ENCODE measurements around the gene NFIA. TPM values are rescaled to one million over a fixed set of nuclear protein-coding genes. Genes with fewer than 3 reads are reported as not detected.

The NFIA gene
- total and polyA plus RNA-seq, 2 of the 13 experiments (the other 11 are each of a cell fraction or from before 2014, with no cell fraction given) = 14.7 to 28.5 TPM

GRCh38 chr1:61076728-61077675 is 5.4 kb upstream of the NFIA start (continued):
- TF ChIP-seq, protein P1, sequence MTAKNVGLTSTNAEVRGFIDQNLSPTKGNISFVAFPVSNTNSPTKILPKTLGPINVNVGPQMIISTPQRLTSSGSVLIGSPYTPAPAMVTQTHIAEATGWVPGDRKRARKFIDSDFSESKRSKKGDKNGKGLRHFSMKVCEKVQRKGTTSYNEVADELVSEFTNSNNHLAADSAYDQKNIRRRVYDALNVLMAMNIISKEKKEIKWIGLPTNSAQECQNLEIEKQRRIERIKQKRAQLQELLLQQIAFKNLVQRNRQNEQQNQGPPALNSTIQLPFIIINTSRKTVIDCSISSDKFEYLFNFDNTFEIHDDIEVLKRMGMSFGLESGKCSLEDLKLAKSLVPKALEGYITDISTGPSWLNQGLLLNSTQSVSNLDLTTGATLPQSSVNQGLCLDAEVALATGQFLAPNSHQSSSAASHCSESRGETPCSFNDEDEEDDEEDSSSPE (CRISPR knock-in tag; IDR thresholded peaks at IDR 0.05) = peak; percentile 61; the same call in 1 of the 2 replicates
- TF ChIP-seq FOXM1 (CRISPR knock-in tag; IDR thresholded peaks at IDR 0.05) = no peak
- TF ChIP-seq ARID4A (CRISPR knock-in tag; IDR thresholded peaks at IDR 0.05; ENCODE audit: borderline replicate concordance) = peak; percentile 89; the same call in 1 of the 2 replicates
- peak; percentile 80; the same call in 1 of the 2 replicates for TF ChIP-seq NCOR1 (IDR thresholded peaks at IDR 0.05; ENCODE audit: borderline replicate concordance, low read length)
- peak; percentile 92 for TF ChIP-seq MYC (CRISPR knock-in tag; IDR thresholded peaks at IDR 0.05; ENCODE audit: borderline replicate concordance)
- TF ChIP-seq MED8 (CRISPR knock-in tag; IDR thresholded peaks at IDR 0.05; ENCODE audit: insufficient replicate concordance) = peak; percentile 61
- TF ChIP-seq ZNF687 (CRISPR knock-in tag; IDR thresholded peaks at IDR 0.05) = peak; percentile 86
- TF ChIP-seq ZBTB4 (CRISPR knock-in tag; IDR thresholded peaks at IDR 0.05; ENCODE audit: borderline replicate concordance) = peak; percentile 58; the same call in 1 of the 2 replicates
- TF ChIP-seq SP5 (CRISPR knock-in tag; IDR thresholded peaks at IDR 0.05; ENCODE audit: borderline replicate concordance, low read depth) = peak; percentile 69
